Ishikawa (cell line): ENCODE results near the gene MYPOP.

Source experiments
- CEBPB ChIP-seq: IDR thresholded peaks from 2 replicates; pipeline ENCODE4 v1.6.1; 2012
- CREB1 ChIP-seq: IDR thresholded peaks from 2 replicates; pipeline ENCODE4 v1.6.1; 2012; ENCODE audit warnings: low read depth
- EP300 ChIP-seq: IDR thresholded peaks from 2 replicates; pipeline ENCODE4 v1.6.1; 2012; ENCODE audit warnings: borderline replicate concordance
- FOXM1 ChIP-seq: IDR thresholded peaks from 2 replicates; pipeline ENCODE4 v1.6.1; 2012; ENCODE audit warnings: low read depth, borderline replicate concordance
- MAX ChIP-seq: IDR thresholded peaks from 2 replicates; pipeline ENCODE4 v1.6.1; 2012
- NFIC ChIP-seq: IDR thresholded peaks from 2 replicates; pipeline ENCODE4 v1.6.1; 2012
- RAD21 ChIP-seq: IDR thresholded peaks from 2 replicates; pipeline ENCODE4 v1.6.1; 2012; ENCODE audit warnings: low read depth
- REST ChIP-seq: IDR thresholded peaks from 2 replicates; pipeline ENCODE4 v1.6.1; 2012; ENCODE audit warnings: low read depth, mild to moderate bottlenecking
- TAF1 ChIP-seq: IDR thresholded peaks from 2 replicates; pipeline ENCODE4 v1.6.1; 2012; ENCODE audit warnings: low read depth, mild to moderate bottlenecking
- TCF12 ChIP-seq: IDR thresholded peaks from 2 replicates; pipeline ENCODE4 v1.6.1; 2012; ENCODE audit warnings: low read depth
- TEAD4 ChIP-seq: IDR thresholded peaks from 2 replicates; pipeline ENCODE4 v1.6.1; 2012
- USF1 ChIP-seq: IDR thresholded peaks from 2 replicates; pipeline ENCODE4 v1.6.1; 2012
- YY1 ChIP-seq: IDR thresholded peaks from 2 replicates; pipeline ENCODE4 v1.6.1; 2012; ENCODE audit warnings: low read depth
- ZBTB7A ChIP-seq: IDR thresholded peaks from 2 replicates; pipeline ENCODE4 v1.6.1; 2012; ENCODE audit warnings: low read depth

- TF ChIP-seq RAD21 (no peak), REST (no peak), EP300 (no peak), ZBTB7A (no peak), CREB1 (no peak), TAF1 (no peak), TCF12 (no peak), CEBPB (no peak), FOXM1 (no peak), YY1 (no peak), USF1 (no peak), MAX (0 out of 2 replicates have a peak, but pooled peaks have one; percentile 9), NFIC (no peak), TEAD4 (no peak)
Measured at GRCh38 chr19:45852983-45853382, 49.4 kb downstream of the MYPOP start.
